Kidney glomerular epithelial cell (primary cell): ENCODE data around the gene PEX11G.
"Not testable (repeated sequence)": the region's sequence is repeated elsewhere in the genome, so short reads cannot be mapped to it uniquely, and the experiment has no call there.

ENCODE experiments used
- DNase-seq: peaks from one replicate; lab custom pipeline; 2025; lab: John Stamatoyannopoulos, UW

The PEX11G gene

GRCh38 chr19:7433456-7433855 lies 55.4 kb downstream of the PEX11G start:
- not testable (repeated sequence) for DNase-seq

GRCh38 chr19:7429638-7430282 lies 59.1 kb downstream of the PEX11G start:
- DNase-seq, result no peak

- no peak for DNase-seq
Observed at GRCh38 chr19:7428651-7429113, 60.2 kb downstream of the PEX11G start.

- no peak for DNase-seq
Observed at GRCh38 chr19:7427944-7428343, 60.9 kb downstream of the PEX11G start.

GRCh38 chr19:7426986-7427385 lies 61.8 kb downstream of the PEX11G start:
- DNase-seq, result no peak
